ENCODE results near the gene FASN. TPM values are rescaled to one million over a fixed set of nuclear protein-coding genes. Genes with fewer than 3 reads are reported as not detected.
"Not testable (repeated sequence)": the region's sequence is repeated elsewhere in the genome, so short reads cannot be mapped to it uniquely, and the experiment has no call there.

FASN gene
- total RNA-seq, 2 experiments from 2014 or later: 111 to 364 TPM

- no peak overlapping the region for H2AFZ ChIP-seq (ENCODE audit: low read length)
- no peaks in the 10 kb centered on the region for H3K79me2 ChIP-seq (ENCODE audit: insufficient read depth, low read depth, low read length)
- BruUV-seq (replicated peaks): no TSS peak
- ChIA-PET POLR2A (no interaction called here), CTCF (ENCODE audit: unreplicated experiment) (no interaction called here)
- intact Hi-C loops (cut with micrococcal nuclease; ENCODE audit: unreplicated experiment): no loop called here
- no peak for TF ChIP-seq CTCF (conservative IDR thresholded peaks at IDR 0.05; ENCODE audit: low read length)
- no peak for TF ChIP-seq EZH2phosphoT487 (IDR thresholded peaks at IDR 0.05; ENCODE audit: borderline replicate concordance, low read depth, low read length)
- no peak overlapping the region for H3K4me2 ChIP-seq (ENCODE audit: low read length)
- no peak for DNase-seq (ENCODE audit: low spot score)
- H3K27ac ChIP-seq (ENCODE audit: low read depth, low read length, poor library complexity, severe bottlenecking): no peak overlapping the region
- no peaks in the 10 kb centered on the region for H3K36me3 ChIP-seq (ENCODE audit: insufficient read depth, low read length)
- H3K4me3 ChIP-seq (ENCODE audit: low read depth, low read length, poor library complexity, severe bottlenecking): no peak overlapping the region
- no peaks in the 10 kb centered on the region for H3K9me2 ChIP-seq (ENCODE audit: insufficient read depth, low read length)
- H3K4me1 ChIP-seq (ENCODE audit: insufficient read depth, low read length, poor library complexity, severe bottlenecking): no peaks in the 10 kb centered on the region
- no peaks in the 10 kb centered on the region for H4K20me1 ChIP-seq (ENCODE audit: insufficient read depth, low read length)
- no peaks in the 10 kb centered on the region for H3K9me3 ChIP-seq (ENCODE audit: low read length)
Measured at GRCh38 chr17:82138511-82138992, 40.5 kb upstream of the FASN start.

DNA sequence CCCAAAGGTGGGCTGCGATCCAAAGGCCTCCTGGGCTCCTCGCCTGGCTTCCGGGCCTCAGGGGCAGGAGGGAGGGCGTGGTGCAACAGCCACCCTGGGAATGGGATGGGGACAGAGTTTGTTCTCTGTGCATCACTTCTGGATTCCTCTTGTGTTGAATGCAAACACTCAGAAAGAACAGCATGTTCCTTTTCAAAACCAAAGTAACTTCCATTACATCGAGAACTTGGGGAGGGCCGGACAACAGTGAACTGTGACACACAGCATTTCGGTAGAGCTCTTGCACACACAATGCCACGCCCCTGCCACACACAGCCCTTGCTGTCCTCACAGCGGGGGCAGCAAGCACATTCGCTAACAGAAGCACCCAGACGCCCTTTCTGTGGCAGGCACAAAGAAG lies 36.1 kb upstream of the FASN start:
- Histone ChIP-seq H3K9me3 (ENCODE audit: low read length) (no peaks in the 10 kb centered on the region), H2AFZ (ENCODE audit: low read length) (no peak overlapping the region), H3K9me2 (ENCODE audit: insufficient read depth, low read length) (no peaks in the 10 kb centered on the region), H3K79me2 (ENCODE audit: insufficient read depth, low read depth, low read length) (no peaks in the 10 kb centered on the region), H3K4me3 (ENCODE audit: low read depth, low read length, poor library complexity, severe bottlenecking) (no peak overlapping the region), H3K36me3 (ENCODE audit: insufficient read depth, low read length) (no peaks in the 10 kb centered on the region), H3K4me1 (ENCODE audit: insufficient read depth, low read length, poor library complexity, severe bottlenecking) (no peaks in the 10 kb centered on the region), H3K27ac (ENCODE audit: low read depth, low read length, poor library complexity, severe bottlenecking) (no peak overlapping the region), H4K20me1 (ENCODE audit: insufficient read depth, low read length) (no peaks in the 10 kb centered on the region), H3K4me2 (ENCODE audit: low read length) (no peak overlapping the region)
- ChIA-PET POLR2A (no interaction called here), CTCF (ENCODE audit: unreplicated experiment) (no interaction called here)
- DNase-seq (ENCODE audit: low spot score): no peak
- intact Hi-C loops (cut with micrococcal nuclease; ENCODE audit: unreplicated experiment): no loop called here
- TF ChIP-seq EZH2phosphoT487 (IDR thresholded peaks at IDR 0.05; ENCODE audit: borderline replicate concordance, low read depth, low read length) (no peak), CTCF (conservative IDR thresholded peaks at IDR 0.05; ENCODE audit: low read length) (no peak)
- BruUV-seq (replicated peaks): no TSS peak

DNA sequence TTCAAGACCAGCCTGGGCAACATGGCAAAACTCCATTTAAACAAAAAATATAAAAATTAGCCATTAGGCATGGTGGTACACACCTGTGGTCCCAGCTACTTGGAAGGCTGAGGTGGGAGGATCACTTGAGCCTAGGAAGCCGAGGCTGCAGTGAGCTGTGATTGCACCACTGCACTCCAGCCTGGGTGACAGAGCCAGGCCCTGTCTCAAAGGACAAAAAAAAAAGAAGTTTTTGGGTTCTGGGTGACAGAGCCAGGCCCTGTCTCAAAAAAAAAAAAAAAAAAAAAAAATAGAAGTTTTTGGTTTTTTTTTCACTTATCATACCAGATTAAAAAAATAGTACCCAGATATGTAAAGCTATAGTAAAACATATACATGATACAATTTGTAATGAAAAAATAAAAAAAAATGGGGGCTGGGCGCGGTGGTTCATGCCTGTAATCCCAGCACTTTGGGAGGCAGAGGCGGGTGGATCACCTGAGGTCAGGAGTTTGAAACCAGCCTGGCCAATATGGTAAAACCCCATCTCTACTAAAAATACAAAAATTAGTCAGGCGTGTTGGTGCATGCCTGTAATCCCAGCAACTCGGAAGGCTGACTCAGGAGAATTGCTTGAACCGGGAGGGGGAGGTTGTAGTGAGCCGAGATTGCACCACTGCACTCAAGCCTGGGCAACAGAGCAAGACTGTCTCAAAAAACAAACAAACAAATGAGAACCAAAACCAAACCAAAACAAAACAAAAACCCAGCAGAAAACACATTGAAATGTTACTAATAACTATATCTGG lies 35.3 kb upstream of the FASN start:
- POLR2A ChIA-PET: interaction anchor here (0.7 kb wide), 1 partner anchor 323 kb away, joined by 3 read pairs; no protein-coding TSS in a partner anchor
- H3K36me3 ChIP-seq (ENCODE audit: insufficient read depth, low read length); CTCF ChIA-PET (ENCODE audit: unreplicated experiment); H3K79me2 ChIP-seq (ENCODE audit: insufficient read depth, low read depth, low read length); H4K20me1 ChIP-seq (ENCODE audit: insufficient read depth, low read length); H3K9me3 ChIP-seq (ENCODE audit: low read length); H3K27ac ChIP-seq (ENCODE audit: low read depth, low read length, poor library complexity, severe bottlenecking); intact Hi-C loops (cut with micrococcal nuclease; ENCODE audit: unreplicated experiment); H3K4me3 ChIP-seq (ENCODE audit: low read depth, low read length, poor library complexity, severe bottlenecking); H3K9me2 ChIP-seq (ENCODE audit: insufficient read depth, low read length); H2AFZ ChIP-seq (ENCODE audit: low read length); H3K4me1 ChIP-seq (ENCODE audit: insufficient read depth, low read length, poor library complexity, severe bottlenecking); DNase-seq (ENCODE audit: low spot score); BruUV-seq (replicated peaks); H3K4me2 ChIP-seq (ENCODE audit: low read length): not testable (repeated sequence)
